Stomach (tissue), 9 donors: ENCODE data around the gene DPP8. TPM values are rescaled to one million over a fixed set of nuclear protein-coding genes. Genes with fewer than 3 reads are reported as not detected.

Source experiments
- DNase-seq, 2 donors: peaks; one replicate each; pipeline versions ENCODE4 v3.0.0 to v3.0.0-alpha.2; 2013 to 2019
- H3K27ac ChIP-seq, 5 donors: fragments of 200-600 bp in 4 of 5; sonication (generic) in 4 of 5; one replicate each; pipeline ENCODE4 v1.5.1; 2013 to 2019; ENCODE audit warnings: mild to moderate bottlenecking in 1 of 5, moderate library complexity in 1 of 5
- H3K27me3 ChIP-seq, 3 donors: fragments of 200-600 bp; sonication (generic); one replicate each; pipeline ENCODE4 v1.5.1; 2017 to 2019; ENCODE audit warnings: mixed run types in 1 of 3
- H3K36me3 ChIP-seq, 4 donors: fragments of 200-600 bp; sonication (generic); 1 replicate in 3 of 4; 2 replicates in 1 of 4; pipeline ENCODE4 v1.5.1; 2016 to 2019
- H3K4me1 ChIP-seq, 4 donors: fragments of 200-600 bp; sonication (generic); one replicate each; pipeline ENCODE4 v1.5.1; 2016 to 2019
- H3K4me3 ChIP-seq, 4 donors: fragments of 200-600 bp; sonication (generic) in 3 of 4; one replicate each; pipeline ENCODE4 v1.5.1; 2016 to 2019; ENCODE audit warnings: mild to moderate bottlenecking in 1 of 4
- H3K9me3 ChIP-seq, 4 donors: fragments of 200-600 bp; sonication (generic); one replicate each; pipeline ENCODE4 v1.5.1; 2016 to 2019
- EP300 ChIP-seq: sonication (generic); formaldehyde crosslinking; IDR thresholded peaks from one replicate; pipeline ENCODE4 v1.6.1; 2017; ENCODE audit warnings: antibody characterized with exemption
- POLR2A ChIP-seq, 4 donors: fragments of 450-650 bp; IDR thresholded peaks; one replicate each; pipeline ENCODE4 v1.6.1; 2016; ENCODE audit warnings: antibody characterized with exemption in 4 of 4, control low read depth in 2 of 4, mild to moderate bottlenecking in 1 of 4, moderate library complexity in 1 of 4
- POLR2AphosphoS5 ChIP-seq, 3 donors: sonication (generic); formaldehyde crosslinking; IDR thresholded peaks; one replicate each; pipeline ENCODE4 v1.6.1; 2016; ENCODE audit warnings: antibody characterized with exemption in 3 of 3
- WGBS, 5 donors: extraction: QIAGEN DNeasy Blood & Tissue Kit in 3 of 5; methylation state at CpG; one replicate each; pipeline versions ENCODE4 v1.1.5 to v1.1.7; 2013 to 2018; 5-methylcytosine and 5-hydroxymethylcytosine counted together
- intact Hi-C: fragments of 100-400 bp; cut with DNase I; formaldehyde crosslinking; loops from one replicate; pipeline ENCODE4 v1.15.1; 2023; ENCODE audit warnings: low total_unique reads
- polyA plus RNA-seq, 3 donors: library from polyadenylated mRNA; stranded (reverse); fragments of 200-250 nt; gene quantifications; one replicate each; pipeline ENCODE4 v1.2.3, GENCODE V29; 2013
- total RNA-seq, 5 donors: library from RNA; depleted of rRNA; stranded (reverse); fragments of >200 nt; gene quantifications; one replicate each; pipeline versions ENCODE4 v1.1.0 to v1.2.3, GENCODE V29; 2014 to 2016
- TF ChIP-seq, protein P1 (sequence below), 7 experiments: fragments of 450-650 bp in 4 of 7; fragments of 200-600 bp in 3 of 7; sonication (generic) in 3 of 7; IDR thresholded peaks; one replicate each; pipeline ENCODE4 v1.5.1; 2016 to 2019; ENCODE audit warnings: antibody characterized with exemption in 7 of 7, control low read depth in 2 of 7, mild to moderate bottlenecking in 1 of 7
- donor health status: healthy with polysubstance abuse.
- donor health status: Bipolar disorder and iron deficiency.
- donor health status: healthy.

DPP8 gene
- total and polyA plus RNA-seq, 8 donors, result 4.5 to 89.0 (median 21.6) TPM

DNA sequence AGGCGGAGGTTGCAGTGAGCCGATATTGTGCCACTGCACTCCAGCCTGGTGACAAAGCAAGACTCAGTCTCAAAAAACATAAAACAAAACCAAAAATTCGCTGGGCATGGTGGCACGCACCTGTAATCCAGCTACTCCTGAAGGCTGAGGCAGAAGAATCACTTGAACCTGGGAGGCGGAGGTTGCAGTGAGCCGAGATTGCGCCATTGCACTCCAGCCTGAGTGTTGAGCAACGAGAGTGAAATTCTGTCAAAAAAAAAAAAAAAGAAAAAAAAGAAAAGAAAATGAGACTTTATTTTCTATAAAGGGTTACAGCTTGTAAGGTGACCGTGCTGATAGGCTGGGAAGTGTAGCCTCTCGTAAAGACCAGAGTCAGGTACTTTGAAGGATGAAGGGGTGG, 6.7 kb upstream of the DPP8 start:
- Histone ChIP-seq H3K27ac (no peak overlapping the region), H3K4me1 (no peaks in the 10 kb centered on the region), H3K27me3 (no peaks in the 10 kb centered on the region), H3K9me3 (no peaks in the 10 kb centered on the region), H3K36me3 (no peaks in the 10 kb centered on the region), H3K4me3 (no peak overlapping the region)
- intact Hi-C loops, result no loop called here
- 76 to 90% (median 76%) methylated on average over 10 of the region's 10 CpGs for WGBS, 5 donors
- no peak for DNase-seq
- TF ChIP-seq EP300 (no peak), POLR2AphosphoS5 (IDR thresholded peaks at IDR 0.05) (no peak), POLR2A (IDR thresholded peaks at IDR 0.05) (no peak)
- TF ChIP-seq, protein P1, sequence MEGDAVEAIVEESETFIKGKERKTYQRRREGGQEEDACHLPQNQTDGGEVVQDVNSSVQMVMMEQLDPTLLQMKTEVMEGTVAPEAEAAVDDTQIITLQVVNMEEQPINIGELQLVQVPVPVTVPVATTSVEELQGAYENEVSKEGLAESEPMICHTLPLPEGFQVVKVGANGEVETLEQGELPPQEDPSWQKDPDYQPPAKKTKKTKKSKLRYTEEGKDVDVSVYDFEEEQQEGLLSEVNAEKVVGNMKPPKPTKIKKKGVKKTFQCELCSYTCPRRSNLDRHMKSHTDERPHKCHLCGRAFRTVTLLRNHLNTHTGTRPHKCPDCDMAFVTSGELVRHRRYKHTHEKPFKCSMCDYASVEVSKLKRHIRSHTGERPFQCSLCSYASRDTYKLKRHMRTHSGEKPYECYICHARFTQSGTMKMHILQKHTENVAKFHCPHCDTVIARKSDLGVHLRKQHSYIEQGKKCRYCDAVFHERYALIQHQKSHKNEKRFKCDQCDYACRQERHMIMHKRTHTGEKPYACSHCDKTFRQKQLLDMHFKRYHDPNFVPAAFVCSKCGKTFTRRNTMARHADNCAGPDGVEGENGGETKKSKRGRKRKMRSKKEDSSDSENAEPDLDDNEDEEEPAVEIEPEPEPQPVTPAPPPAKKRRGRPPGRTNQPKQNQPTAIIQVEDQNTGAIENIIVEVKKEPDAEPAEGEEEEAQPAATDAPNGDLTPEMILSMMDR (IDR thresholded peaks at IDR 0.05), result no peak

DNA sequence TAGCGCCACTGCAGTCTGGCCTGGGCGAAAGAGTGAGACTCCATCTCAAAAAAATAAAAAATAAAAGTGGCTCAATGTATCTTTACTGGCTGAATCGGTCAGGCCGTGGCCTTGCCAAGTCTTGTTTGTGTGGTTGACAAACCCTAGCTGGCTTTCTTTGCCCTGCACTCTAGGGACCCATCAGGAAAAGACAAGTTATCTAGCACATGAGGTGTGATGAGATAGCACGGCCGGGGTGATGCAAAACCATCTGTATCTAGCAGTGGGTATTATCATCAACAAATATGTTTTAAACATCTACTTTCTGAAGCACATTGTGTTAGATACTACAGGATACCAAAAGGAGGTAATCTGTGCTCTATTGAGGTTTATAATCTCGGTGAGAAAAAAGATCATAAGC, 3.9 kb upstream of the DPP8 start:
- H3K4me3 ChIP-seq, result no peak overlapping the region

DNA sequence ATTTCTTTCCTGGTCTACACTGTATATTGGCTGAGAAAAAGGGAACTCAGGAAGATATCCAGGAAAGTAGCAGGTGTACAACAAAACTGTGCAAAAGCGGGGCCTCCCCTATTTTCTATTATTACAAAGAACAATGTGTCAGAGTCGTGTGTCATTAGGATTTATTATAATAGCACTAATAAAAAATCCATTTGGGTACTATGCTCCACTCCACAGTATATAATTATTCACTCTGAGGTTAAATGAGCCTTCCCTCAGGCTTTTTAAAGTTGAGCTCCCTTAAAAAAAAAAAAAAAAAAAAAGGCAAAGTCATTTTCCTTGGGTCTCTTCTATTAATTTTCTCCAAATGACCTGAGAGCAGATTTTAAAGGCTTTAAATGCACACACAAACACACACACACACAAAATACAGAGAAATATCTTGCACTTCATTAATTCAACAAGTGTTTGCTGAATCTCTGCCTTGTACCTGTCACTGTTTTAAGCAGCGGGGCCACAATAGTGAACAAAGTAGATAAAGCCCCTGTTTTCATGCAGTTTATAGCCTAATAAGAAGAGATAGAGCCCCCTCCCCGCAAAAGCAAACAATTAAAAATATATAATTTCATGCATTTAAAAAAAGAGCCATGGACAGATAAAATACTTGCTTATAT, 1.3 kb upstream of the DPP8 start:
- Histone ChIP-seq H3K36me3 (peaks cover 0 to 10% (median 6%) of the 10 kb centered on the region in 4 donors), H3K4me1 (peaks cover 13 to 37% (median 32%) of the 10 kb centered on the region in 4 donors), H3K9me3 (no peaks in the 10 kb centered on the region), H3K27ac (no peak overlapping the region), H3K4me3 (no peak overlapping the region), H3K27me3 (no peaks in the 10 kb centered on the region)
- no peak for DNase-seq
- WGBS, 5 donors, result 87 to 89% (median 88%) methylated on average over 4 of the region's 4 CpGs
- intact Hi-C loops, result no loop called here
- TF ChIP-seq POLR2AphosphoS5 (IDR thresholded peaks at IDR 0.05) (no peak), POLR2A (IDR thresholded peaks at IDR 0.05) (no peak), EP300 (no peak)
- TF ChIP-seq, protein P1 (IDR thresholded peaks at IDR 0.05), result no peak

More for the DNA sequence above, 3.9 kb upstream of the DPP8 start:
- WGBS, 5 donors, result 76 to 83% (median 78%) methylated on average over 7 of the region's 7 CpGs
- H3K36me3 ChIP-seq, result no peaks in the 10 kb centered on the region
- no peaks in the 10 kb centered on the region for H3K9me3 ChIP-seq
- H3K27me3 ChIP-seq, result no peaks in the 10 kb centered on the region
- peaks cover 5 to 11% (median 7%) of the 10 kb centered on the region in 4 donors for H3K4me1 ChIP-seq
- no peak for DNase-seq
- TF ChIP-seq POLR2AphosphoS5 (IDR thresholded peaks at IDR 0.05), result no peak
- TF ChIP-seq EP300, result no peak
- no peak for TF ChIP-seq POLR2A (IDR thresholded peaks at IDR 0.05)
- TF ChIP-seq, protein P1 (IDR thresholded peaks at IDR 0.05), result no peak
- H3K27ac ChIP-seq, result no peak overlapping the region
- intact Hi-C loops, result no loop called here

DNA sequence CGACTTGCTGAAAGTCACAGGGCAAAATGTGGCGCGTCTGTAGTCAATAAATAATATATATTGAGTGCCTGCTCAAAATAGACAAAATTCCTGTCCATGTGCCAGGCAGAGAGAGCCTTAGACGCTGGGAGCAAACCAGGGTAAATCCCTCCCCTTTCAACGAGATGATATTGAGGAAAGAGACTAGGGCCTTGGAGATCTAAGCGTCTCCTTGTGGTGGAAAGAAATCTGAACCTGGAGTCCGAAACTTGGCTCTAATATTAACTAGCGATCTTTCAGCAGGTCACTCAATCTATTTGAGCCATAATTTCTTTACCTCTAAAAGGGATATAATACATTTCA, 348 bp upstream of the DPP8 start:
- Histone ChIP-seq H3K9me3 (no peaks in the 10 kb centered on the region), H3K27me3 (no peaks in the 10 kb centered on the region), H3K4me3 (peak overlapping the region; percentile 95 to 100 (median 98)), H3K4me1 (peaks cover 13 to 46% (median 36%) of the 10 kb centered on the region in 4 donors), H3K27ac (peak overlapping the region in 4 of 5 donors; percentile 91 to 95 (median 92)), H3K36me3 (peaks cover 0 to 10% (median 7%) of the 10 kb centered on the region in 4 donors)
- intact Hi-C loops, result no loop called here
- TF ChIP-seq POLR2AphosphoS5 (IDR thresholded peaks at IDR 0.05), result no peak
- TF ChIP-seq, protein P1 (IDR thresholded peaks at IDR 0.05), result peak in 1 of 7 experiments; percentile 2
- DNase-seq, result no peak
- 27 to 38% (median 34%) methylated on average over 8 of the region's 8 CpGs for WGBS, 5 donors
